Measurements from ENCODE around the gene DNM2.

The DNM2 gene

GRCh38 chr19:10797078-10797477 lies 79.2 kb downstream of the DNM2 start:
- H3K4me3 ChIP-seq (ENCODE audit: low read depth, low read length), result no peak overlapping the region
- TF ChIP-seq, protein P1, sequence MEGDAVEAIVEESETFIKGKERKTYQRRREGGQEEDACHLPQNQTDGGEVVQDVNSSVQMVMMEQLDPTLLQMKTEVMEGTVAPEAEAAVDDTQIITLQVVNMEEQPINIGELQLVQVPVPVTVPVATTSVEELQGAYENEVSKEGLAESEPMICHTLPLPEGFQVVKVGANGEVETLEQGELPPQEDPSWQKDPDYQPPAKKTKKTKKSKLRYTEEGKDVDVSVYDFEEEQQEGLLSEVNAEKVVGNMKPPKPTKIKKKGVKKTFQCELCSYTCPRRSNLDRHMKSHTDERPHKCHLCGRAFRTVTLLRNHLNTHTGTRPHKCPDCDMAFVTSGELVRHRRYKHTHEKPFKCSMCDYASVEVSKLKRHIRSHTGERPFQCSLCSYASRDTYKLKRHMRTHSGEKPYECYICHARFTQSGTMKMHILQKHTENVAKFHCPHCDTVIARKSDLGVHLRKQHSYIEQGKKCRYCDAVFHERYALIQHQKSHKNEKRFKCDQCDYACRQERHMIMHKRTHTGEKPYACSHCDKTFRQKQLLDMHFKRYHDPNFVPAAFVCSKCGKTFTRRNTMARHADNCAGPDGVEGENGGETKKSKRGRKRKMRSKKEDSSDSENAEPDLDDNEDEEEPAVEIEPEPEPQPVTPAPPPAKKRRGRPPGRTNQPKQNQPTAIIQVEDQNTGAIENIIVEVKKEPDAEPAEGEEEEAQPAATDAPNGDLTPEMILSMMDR (IDR thresholded peaks at IDR 0.05; ENCODE audit: borderline replicate concordance, insufficient read depth, low read depth, low read length), result no peak

DNA sequence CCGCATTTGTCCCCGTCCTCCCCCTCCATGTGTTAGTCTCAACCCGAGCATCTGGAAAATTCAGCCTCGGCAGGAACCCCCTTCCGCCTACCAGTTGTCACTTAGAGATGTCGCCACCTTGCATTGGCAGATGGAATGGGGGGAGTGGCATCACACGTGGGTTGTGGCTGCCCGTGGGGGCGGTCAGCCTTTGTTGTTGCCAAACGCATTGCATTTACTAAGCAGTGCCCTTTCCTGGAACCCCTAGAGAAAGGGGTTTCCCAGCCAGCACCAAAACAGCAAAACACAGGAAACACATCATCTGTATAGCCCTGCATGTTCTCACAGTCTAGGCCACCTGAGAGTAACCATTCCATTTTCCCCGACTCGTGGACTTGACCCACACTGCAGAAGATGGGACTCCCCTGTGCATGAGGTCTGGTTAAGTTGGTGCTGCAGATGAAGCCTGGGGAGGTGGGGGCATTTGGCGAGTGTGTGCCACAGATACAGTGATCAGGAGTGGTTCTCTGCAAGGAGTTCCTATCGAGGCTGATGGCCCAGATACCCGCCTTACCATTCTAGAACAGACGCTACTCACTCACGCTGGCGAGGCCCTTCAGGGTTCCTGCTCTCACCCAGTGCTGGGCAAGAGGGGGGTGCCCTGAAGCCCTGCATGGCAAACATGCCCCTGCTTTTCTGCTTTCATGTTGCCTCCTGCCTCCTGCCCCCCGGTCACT lies 79.8 kb downstream of the DNM2 start:
- TF ChIP-seq, protein P1 (IDR thresholded peaks at IDR 0.05; ENCODE audit: borderline replicate concordance, insufficient read depth, low read depth, low read length), result no peak
- H3K4me3 ChIP-seq (ENCODE audit: low read depth, low read length), result no peak overlapping the region

GRCh38 chr19:10800488-10800887 lies 82.6 kb downstream of the DNM2 start:
- H3K4me3 ChIP-seq (ENCODE audit: low read depth, low read length), result no peak overlapping the region
- TF ChIP-seq, protein P1 (IDR thresholded peaks at IDR 0.05; ENCODE audit: borderline replicate concordance, insufficient read depth, low read depth, low read length), result no peak

DNA sequence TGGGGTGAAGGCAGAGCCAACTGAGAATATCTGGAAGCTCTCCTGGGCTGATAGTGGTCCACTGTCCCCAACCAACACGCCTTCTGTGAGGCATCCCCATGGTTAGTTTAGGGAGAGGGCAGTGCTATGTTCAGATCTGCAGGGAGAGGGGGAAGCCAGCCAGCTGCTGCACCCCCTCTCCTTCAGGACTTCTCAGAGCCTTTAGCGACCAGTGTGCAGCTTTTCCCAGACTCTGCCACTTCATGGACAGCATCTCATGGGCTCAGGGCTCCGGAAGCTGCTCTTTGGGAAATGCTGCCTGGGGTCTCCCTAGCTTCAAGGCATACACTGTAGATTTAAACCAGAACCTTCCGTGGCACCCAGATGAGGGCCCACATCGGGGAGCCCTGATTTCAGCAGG lies 84.6 kb downstream of the DNM2 start:
- TF ChIP-seq, protein P1 (IDR thresholded peaks at IDR 0.05; ENCODE audit: borderline replicate concordance, insufficient read depth, low read depth, low read length), result no peak
- no peak overlapping the region for H3K4me3 ChIP-seq (ENCODE audit: low read depth, low read length)

GRCh38 chr19:10803252-10803651 lies 85.4 kb downstream of the DNM2 start:
- no peak overlapping the region for H3K4me3 ChIP-seq (ENCODE audit: low read depth, low read length)
- TF ChIP-seq, protein P1 (IDR thresholded peaks at IDR 0.05; ENCODE audit: borderline replicate concordance, insufficient read depth, low read depth, low read length), result no peak

DNA sequence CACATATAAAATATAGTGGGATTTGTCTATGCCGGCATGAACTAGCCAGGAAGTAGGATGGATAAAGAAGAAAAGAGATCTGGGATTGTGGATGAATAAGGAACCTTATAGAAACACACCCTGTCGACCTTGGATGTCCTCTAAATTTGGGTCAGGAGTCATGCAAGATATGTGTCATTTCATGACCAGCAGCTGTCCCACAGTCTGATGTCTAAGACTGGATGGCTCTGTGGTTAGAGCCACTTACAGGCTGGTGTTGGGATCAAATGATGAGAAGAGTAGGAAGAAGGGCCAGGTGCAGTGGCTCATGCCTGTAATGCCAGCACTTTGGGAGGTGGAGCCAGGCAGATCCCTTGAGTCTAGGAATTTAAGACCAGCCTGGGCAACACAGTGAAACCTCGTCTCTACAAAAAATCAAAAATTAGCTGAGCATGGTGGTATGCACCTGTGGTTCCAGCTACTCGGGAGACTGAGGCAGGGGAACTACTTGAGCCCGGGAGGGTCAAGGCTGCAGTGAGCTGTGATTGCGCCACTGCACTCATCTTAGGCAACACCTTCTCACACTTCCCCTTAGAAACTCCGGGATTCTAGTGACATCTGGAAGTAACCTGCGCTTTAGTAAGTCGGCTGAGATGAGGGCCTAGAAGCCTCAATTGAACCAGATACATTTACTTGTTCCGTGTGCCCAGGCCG lies 87.3 kb downstream of the DNM2 start:
- TF ChIP-seq, protein P1 (IDR thresholded peaks at IDR 0.05; ENCODE audit: borderline replicate concordance, insufficient read depth, low read depth, low read length), result no peak
- no peak overlapping the region for H3K4me3 ChIP-seq (ENCODE audit: low read depth, low read length)

DNA sequence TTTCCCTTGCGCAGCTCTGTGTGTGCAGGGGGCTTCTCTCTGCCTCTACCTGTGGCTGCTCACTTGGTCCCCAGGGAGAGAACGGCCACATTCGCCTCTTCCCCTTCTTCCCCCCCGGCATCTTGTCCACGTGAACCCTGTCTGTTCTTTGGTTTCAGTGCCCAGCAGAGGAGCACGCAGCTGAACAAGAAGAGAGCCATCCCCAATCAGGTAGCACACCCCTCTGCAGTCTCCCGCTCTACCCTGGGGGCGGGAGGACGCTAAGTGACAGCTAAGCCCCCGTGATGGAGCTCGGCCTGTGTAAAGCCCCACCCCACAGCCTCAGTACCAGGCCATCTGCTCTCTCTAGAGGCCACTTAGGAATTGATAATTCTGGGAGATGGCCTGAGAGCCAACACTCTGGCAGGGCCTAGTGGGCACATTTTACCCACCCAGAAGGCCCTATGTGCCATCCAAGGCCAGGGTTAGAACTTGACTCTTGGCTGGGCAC lies 87.9 kb downstream of the DNM2 start:
- TF ChIP-seq, protein P1 (IDR thresholded peaks at IDR 0.05; ENCODE audit: borderline replicate concordance, insufficient read depth, low read depth, low read length), result no peak

More for the DNA sequence above, 87.9 kb downstream of the DNM2 start:
- no peak overlapping the region for H3K4me3 ChIP-seq (ENCODE audit: low read depth, low read length)

Measured in GM12875 (cell line).